ENCODE data around the gene TACR2. TPM values are rescaled to one million over a fixed set of nuclear protein-coding genes. Genes with fewer than 3 reads are reported as not detected.

TACR2 gene
- total RNA-seq (2022; extraction: Qiagen RNA extraction): 0.06 to 0.22 TPM (median 0.10 TPM) in 5 replicates

DNA sequence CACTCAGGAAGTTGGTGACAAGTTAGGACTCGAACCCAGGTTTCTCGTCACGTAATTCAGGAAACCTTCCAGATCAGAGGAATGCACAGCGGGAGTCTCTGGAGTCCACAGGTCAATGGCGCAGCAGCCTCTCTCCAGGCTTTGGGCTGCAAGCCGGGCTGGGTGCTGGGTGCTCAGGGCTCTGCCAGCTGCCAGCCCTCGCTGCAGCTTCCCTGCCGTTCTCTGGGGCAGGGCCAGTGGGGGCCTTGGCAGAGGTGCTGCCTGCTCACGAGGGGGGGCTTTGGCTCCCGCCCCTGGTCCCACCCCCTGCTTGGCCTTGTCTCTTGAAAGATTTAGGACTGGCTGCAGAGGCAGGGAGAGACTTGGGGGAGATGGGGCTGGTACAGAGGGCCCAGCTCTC lies at the start of gene TACR2:
TSS of gene TACR2 (minus strand) at position 224 of the 400 bp plus-strand sequence. CDS start 595 bp downstream, outside the sequence.

DNA sequence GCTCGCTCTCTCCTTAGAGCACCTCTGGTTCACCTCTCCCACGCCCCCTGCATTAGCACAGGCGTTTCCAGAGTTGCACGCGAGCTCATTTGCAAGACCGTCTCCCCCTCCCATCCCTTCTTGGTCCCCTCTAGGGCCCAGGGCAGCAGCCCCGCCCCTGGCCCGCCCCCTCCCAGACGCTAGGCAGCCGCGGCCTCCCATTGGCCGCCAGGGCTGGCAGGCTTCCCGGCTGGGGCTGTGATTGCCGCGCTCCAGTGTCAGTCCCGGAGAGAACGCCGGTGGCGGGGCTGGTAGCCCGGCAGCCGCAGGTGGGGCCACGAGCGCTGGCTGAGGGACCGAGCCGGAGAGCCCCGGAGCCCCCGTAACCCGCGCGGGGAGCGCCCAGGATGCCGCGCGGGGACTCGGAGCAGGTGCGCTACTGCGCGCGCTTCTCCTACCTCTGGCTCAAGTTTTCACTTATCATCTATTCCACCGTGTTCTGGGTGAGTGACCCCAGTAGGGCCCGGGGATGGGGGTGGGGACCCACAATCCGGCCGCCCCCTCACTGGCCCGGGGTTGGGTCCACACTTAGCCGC lies 34.6 kb upstream of the TACR2 start, which contains the start of gene TSPAN15:
TSS of gene TSPAN15 (plus strand) at position 257 of the 575 bp plus-strand sequence. CDS start at position 387, 130 bp downstream.

Other genes starting within 250 kb of the TACR2 start
- 30.9 to 36.0 TPM (median 33.5 TPM) in 5 replicates for gene SUPV3L1, start 236.7 kb downstream of the TACR2 start, total RNA-seq (2022; extraction: Qiagen RNA extraction)
- gene HKDC1, start 196.6 kb downstream of the TACR2 start, total RNA-seq (2022; extraction: Qiagen RNA extraction): 8.3 to 11.9 TPM (median 9.9 TPM) in 5 replicates
- gene HK1, start 138.4 kb downstream of the TACR2 start, total RNA-seq (2022; extraction: Qiagen RNA extraction): 35.7 to 53.0 TPM (median 41.9 TPM) in 5 replicates
- gene TSPAN15, start 34.5 kb upstream of the TACR2 start, total RNA-seq (2022; extraction: Qiagen RNA extraction): 91.4 to 106 TPM (median 101 TPM) in 5 replicates
- gene NEUROG3, start 156.5 kb upstream of the TACR2 start, total RNA-seq (2022; extraction: Qiagen RNA extraction): not detected in 5 replicates
- 15.6 to 19.4 TPM (median 16.9 TPM) in 5 replicates for gene FAM241B, start 213.3 kb upstream of the TACR2 start, total RNA-seq (2022; extraction: Qiagen RNA extraction)

Data from A549 treated with Hydrocortisone at 1 μM for 4 hours (cell line).